WTC11 (cell line): ENCODE data around the gene CATSPERZ. TPM values are rescaled to one million over a fixed set of nuclear protein-coding genes. Genes with fewer than 3 reads are reported as not detected.

Experiments
- ATAC-seq: fragments of 200-7000 bp; cut with Tn5 transposase; 2 replicates; pipeline ENCODE4 v1.10.0; 2021; ENCODE audit warnings: mild to moderate bottlenecking, moderate library complexity
- CTCF ChIA-PET: fragments of 300-600 bp; sonication (Branson Sonifier 250); formaldehyde crosslinking; loops from one replicate; lab custom pipeline; 2021; ENCODE audit warnings: antibody characterized with exemption; lab: Charles Lee
- POLR2A ChIA-PET: fragments of 350-600 bp; sonication (Branson Sonifier 250); formaldehyde crosslinking; loops from one replicate; lab custom pipeline; 2021; ENCODE audit warnings: antibody characterized with exemption; lab: Charles Lee
- DNase-seq: peaks from one replicate; pipeline ENCODE4 v3.0.0; 2021; ENCODE audit warnings: low spot score
- H3K27ac Mint-ChIP-seq: 2 replicates; pipeline ENCODE4 v1.8.0; 2021; ENCODE audit warnings: mixed read lengths
- H3K27me3 Mint-ChIP-seq: 2 replicates; pipeline ENCODE4 v1.8.0; 2021; ENCODE audit warnings: low read depth, mild to moderate bottlenecking, moderate library complexity, mixed read lengths
- H3K36me3 Mint-ChIP-seq: 2 replicates; pipeline ENCODE4 v1.8.0; 2021; ENCODE audit warnings: mixed read lengths
- H3K4me1 Mint-ChIP-seq: 2 replicates; pipeline ENCODE4 v1.8.0; 2022; ENCODE audit warnings: mixed read lengths
- H3K4me3 Mint-ChIP-seq: 2 replicates; pipeline ENCODE4 v1.8.0; 2021; ENCODE audit warnings: mild to moderate bottlenecking, moderate library complexity, mixed read lengths
- H3K9me3 Mint-ChIP-seq: 2 replicates; pipeline ENCODE4 v1.8.0; 2021; ENCODE audit warnings: mixed read lengths
- ATF6 ChIP-seq: sonication (generic); formaldehyde crosslinking; IDR thresholded peaks from 2 replicates; pipeline ENCODE4 v1.8.1; 2023; ENCODE audit warnings: mild to moderate bottlenecking, missing genetic modification reagents
- CREB1 ChIP-seq: sonication (generic); formaldehyde crosslinking; IDR thresholded peaks from 2 replicates; pipeline ENCODE4 v1.8.0; 2023; ENCODE audit warnings: mild to moderate bottlenecking, missing genetic modification reagents
- ESRRA ChIP-seq: sonication (generic); formaldehyde crosslinking; IDR thresholded peaks from 2 replicates; pipeline ENCODE4 v1.8.1; 2022; ENCODE audit warnings: mild to moderate bottlenecking, missing genetic modification reagents, borderline replicate concordance
- IRF2 ChIP-seq: sonication (generic); formaldehyde crosslinking; IDR thresholded peaks from 2 replicates; pipeline ENCODE4 v1.8.0; 2022; ENCODE audit warnings: low read depth, missing genetic modification reagents, borderline replicate concordance
- MXD4 ChIP-seq: fragments of 250-450 bp; sonication (Bioruptor Pico); IDR thresholded peaks from 2 replicates; pipeline ENCODE4 v1.8.0; 2021; ENCODE audit warnings: mild to moderate bottlenecking, moderate library complexity, borderline replicate concordance
- MYBL2 ChIP-seq: sonication (generic); formaldehyde crosslinking; IDR thresholded peaks from 2 replicates; pipeline ENCODE4 v1.8.1; 2023; ENCODE audit warnings: mild to moderate bottlenecking, moderate library complexity, missing genetic modification reagents
- SP1 ChIP-seq: sonication (generic); formaldehyde crosslinking; conservative IDR thresholded peaks from 2 replicates; pipeline ENCODE4 v1.8.1; 2022; ENCODE audit warnings: missing genetic modification reagents
- TEAD1 ChIP-seq: sonication (generic); formaldehyde crosslinking; IDR thresholded peaks from 2 replicates; pipeline ENCODE4 v1.8.0; 2022; ENCODE audit warnings: mild to moderate bottlenecking, missing genetic modification reagents
- ZNF121 ChIP-seq: sonication (generic); formaldehyde crosslinking; IDR thresholded peaks from 2 replicates; pipeline ENCODE4 v1.8.0; 2023; ENCODE audit warnings: missing genetic modification reagents
- ZNF138 ChIP-seq: sonication (generic); formaldehyde crosslinking; conservative IDR thresholded peaks from 2 replicates; pipeline ENCODE4 v1.8.1; 2022; ENCODE audit warnings: mild to moderate bottlenecking, moderate library complexity, missing genetic modification reagents
- ZNF281 ChIP-seq: sonication (generic); formaldehyde crosslinking; IDR thresholded peaks from 2 replicates; pipeline ENCODE4 v1.8.0; 2023; ENCODE audit warnings: mild to moderate bottlenecking, missing genetic modification reagents
- ZNF396 ChIP-seq: fragments of 250-450 bp; sonication (Bioruptor Pico); IDR thresholded peaks from 2 replicates; pipeline ENCODE4 v1.8.0; 2021; ENCODE audit warnings: mild to moderate bottlenecking, moderate library complexity, borderline replicate concordance
- ZNF512 ChIP-seq: sonication (generic); formaldehyde crosslinking; IDR thresholded peaks from 2 replicates; pipeline ENCODE4 v1.8.1; 2022; ENCODE audit warnings: missing genetic modification reagents, borderline replicate concordance
- total RNA-seq: library from RNA; stranded (reverse); gene quantifications from 3 replicates; pipeline ENCODE4 v1.2.3, GENCODE V29; 2021
- TF ChIP-seq, protein P1 (sequence below): fragments of 250-450 bp; sonication (Bioruptor Pico); conservative IDR thresholded peaks from 2 replicates; pipeline ENCODE4 v1.9.0; 2021; ENCODE audit warnings: mild to moderate bottlenecking
- TF ChIP-seq, protein P2 (sequence below): sonication (generic); formaldehyde crosslinking; IDR thresholded peaks from 2 replicates; pipeline ENCODE4 v1.8.0; 2022; ENCODE audit warnings: mild to moderate bottlenecking, missing genetic modification reagents

CATSPERZ gene
- total RNA-seq, 1 experiment from 2014 or later, result 2.5 TPM

DNA sequence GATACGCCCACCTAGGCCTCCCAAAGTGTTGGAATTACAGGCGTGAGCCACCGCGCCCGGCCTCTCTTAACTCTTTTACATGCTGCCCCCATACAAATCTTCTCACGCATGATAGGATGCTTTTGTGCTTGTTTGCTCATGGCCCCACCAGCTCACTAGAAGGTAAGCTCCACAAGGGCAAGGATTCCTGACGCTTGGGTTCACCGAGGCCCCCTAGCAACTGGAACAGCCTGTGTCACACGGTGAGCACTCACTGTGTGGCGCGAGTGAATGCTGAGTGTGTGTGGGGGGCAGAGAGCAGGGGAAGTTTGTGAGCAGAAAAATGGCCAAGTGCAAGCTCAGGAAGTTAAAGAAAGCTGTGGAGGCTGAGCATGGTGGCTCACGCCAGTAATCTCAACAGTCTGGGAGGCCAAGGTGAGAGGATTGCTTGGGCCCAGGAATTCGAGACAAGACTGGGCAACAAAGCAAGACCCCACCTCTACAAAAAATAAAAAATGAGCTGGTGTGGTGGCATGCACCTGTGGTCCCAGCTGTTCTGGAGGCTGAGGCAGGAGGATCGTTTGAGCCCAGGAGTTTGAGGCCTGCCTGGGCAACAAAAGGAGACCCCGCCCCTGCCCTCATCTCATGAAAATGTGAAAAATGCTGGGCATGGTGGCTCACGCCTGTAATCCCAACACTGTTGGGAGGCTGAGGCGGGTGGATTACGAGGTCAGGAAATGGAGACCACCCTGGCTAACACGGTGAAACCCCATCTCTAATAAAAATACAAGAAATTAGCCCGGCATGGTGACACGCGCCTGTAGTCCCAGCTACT, 18.0 kb upstream of the CATSPERZ start:
- ATAC-seq (no peak), DNase-seq (no peak)
- peaks cover 12% of the 10 kb centered on the region for H3K36me3 Mint-ChIP-seq
- H3K9me3 Mint-ChIP-seq, result no peaks in the 10 kb centered on the region
- peaks cover 8% of the 10 kb centered on the region for H3K4me1 Mint-ChIP-seq
- POLR2A ChIA-PET, result interaction anchor here (0.6 kb wide), 2 partner anchors 30 to 974 kb away, joined by 3 to 4 read pairs; no protein-coding TSS in a partner anchor
- CTCF ChIA-PET, result interaction anchor here (0.7 to 12.5 kb wide), 2 partner anchors 15 to 21 kb away, joined by 4 to 151 read pairs; partner anchors contain the start of gene ESRRA
- peaks cover 2% of the 10 kb centered on the region; the same call in 1 of the 2 replicates for H3K27me3 Mint-ChIP-seq
- TF ChIP-seq SP1 (CRISPR knock-in tag) (no peak), ESRRA (CRISPR knock-in tag) (no peak), MYBL2 (no peak), ZNF138 (CRISPR knock-in tag) (no peak), ATF6 (no peak), ZNF512 (CRISPR knock-in tag) (no peak), TEAD1 (CRISPR knock-in tag) (no peak), MXD4 (CRISPR knock-in tag) (no peak), ZNF281 (CRISPR knock-in tag) (no peak), IRF2 (CRISPR knock-in tag) (no peak), ZNF396 (no peak)
- TF ChIP-seq, protein P1, sequence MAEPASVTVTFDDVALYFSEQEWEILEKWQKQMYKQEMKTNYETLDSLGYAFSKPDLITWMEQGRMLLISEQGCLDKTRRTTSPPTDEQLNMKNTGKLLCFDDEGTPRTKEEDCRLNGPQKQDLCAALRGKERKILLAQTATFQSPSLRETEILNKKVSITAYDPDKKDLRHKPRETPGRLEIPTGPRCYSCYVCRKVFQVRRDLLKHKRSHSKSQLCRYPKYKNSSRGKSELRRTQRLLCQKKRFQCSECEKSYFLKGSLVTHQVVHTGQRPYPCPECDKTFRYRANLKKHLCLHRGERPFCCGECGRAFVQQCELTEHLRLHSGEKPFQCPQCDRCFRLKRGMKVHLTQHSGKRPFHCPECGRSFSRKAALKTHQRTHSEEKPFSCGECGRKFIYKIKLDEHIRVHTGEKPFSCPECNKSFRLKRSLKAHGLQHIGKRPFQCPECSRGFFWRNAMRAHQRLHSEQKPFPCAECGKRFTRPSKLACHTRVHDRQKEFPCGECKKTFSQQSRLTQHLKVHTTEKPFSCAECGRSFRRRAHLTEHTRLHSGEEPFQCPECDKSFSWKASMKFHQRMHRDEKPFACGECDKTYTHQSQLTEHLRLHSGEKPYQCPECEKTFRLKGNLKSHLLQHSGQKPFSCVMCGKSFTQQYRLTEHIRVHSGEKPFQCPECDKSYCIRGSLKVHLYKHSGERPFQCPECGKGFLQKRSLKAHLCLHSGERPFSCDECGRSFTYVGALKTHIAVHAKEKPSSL, result no peak
- TF ChIP-seq, protein P2, sequence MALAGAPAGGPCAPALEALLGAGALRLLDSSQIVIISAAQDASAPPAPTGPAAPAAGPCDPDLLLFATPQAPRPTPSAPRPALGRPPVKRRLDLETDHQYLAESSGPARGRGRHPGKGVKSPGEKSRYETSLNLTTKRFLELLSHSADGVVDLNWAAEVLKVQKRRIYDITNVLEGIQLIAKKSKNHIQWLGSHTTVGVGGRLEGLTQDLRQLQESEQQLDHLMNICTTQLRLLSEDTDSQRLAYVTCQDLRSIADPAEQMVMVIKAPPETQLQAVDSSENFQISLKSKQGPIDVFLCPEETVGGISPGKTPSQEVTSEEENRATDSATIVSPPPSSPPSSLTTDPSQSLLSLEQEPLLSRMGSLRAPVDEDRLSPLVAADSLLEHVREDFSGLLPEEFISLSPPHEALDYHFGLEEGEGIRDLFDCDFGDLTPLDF (CRISPR knock-in tag), result no peak
- no peak overlapping the region for H3K4me3 Mint-ChIP-seq
- H3K27ac Mint-ChIP-seq, result no peak overlapping the region

GRCh38 chr11:64283092-64283491, 17.1 kb upstream of the CATSPERZ start:
- DNase-seq (no peak), ATAC-seq (no peak)
- CTCF ChIA-PET, result interaction anchor here (0.5 to 12.5 kb wide), 6 partner anchors 11 to 74 kb away, joined by 3 to 151 read pairs (median 11); partner anchors contain the start of genes ESRRA, PRDX5 and TRMT112
- H3K4me1 Mint-ChIP-seq, result peaks cover 8% of the 10 kb centered on the region
- peaks cover 12% of the 10 kb centered on the region for H3K36me3 Mint-ChIP-seq
- TF ChIP-seq CREB1 (CRISPR knock-in tag) (no peak), ZNF121 (CRISPR knock-in tag) (peak; percentile 9; the same call in 1 of the 2 replicates)
- no peaks in the 10 kb centered on the region for H3K9me3 Mint-ChIP-seq
- peak overlapping the region; percentile 45 for H3K4me3 Mint-ChIP-seq
- POLR2A ChIA-PET, result interaction anchor here (0.6 kb wide), 1 partner anchor 975 kb away, joined by 3 read pairs; no protein-coding TSS in a partner anchor
- H3K27ac Mint-ChIP-seq, result no peak overlapping the region
- H3K27me3 Mint-ChIP-seq, result peaks cover 2% of the 10 kb centered on the region; the same call in 1 of the 2 replicates
